22Rv1 (cell line): ENCODE data around the gene EPHB1.

Source experiments
- H3K27ac ChIP-seq: fragments of 450-650 bp; 2 replicates; pipeline ENCODE4 v1.5.1; 2017
- CTCF ChIP-seq: fragments of 450-650 bp; IDR thresholded peaks from 2 replicates; pipeline ENCODE4 v1.5.1; 2017; ENCODE audit warnings: mild to moderate bottlenecking
- ZFX ChIP-seq: fragments of 450-650 bp; IDR thresholded peaks from 2 replicates; pipeline ENCODE4 v1.6.1; 2017; ENCODE audit warnings: antibody characterized with exemption, borderline replicate concordance

Gene EPHB1

GRCh38 chr3:135087782-135088181, 292.7 kb downstream of the EPHB1 start:
- no peak overlapping the region for H3K27ac ChIP-seq
- TF ChIP-seq CTCF (no peak), ZFX (no peak)

- no peak for TF ChIP-seq CTCF
- TF ChIP-seq ZFX: no peak
- H3K27ac ChIP-seq: no peak overlapping the region
These were observed 294.4 kb downstream of the EPHB1 start for GRCh38 chr3:135089451-135089850.

- TF ChIP-seq ZFX (no peak), CTCF (no peak)
- H3K27ac ChIP-seq: no peak overlapping the region
These were observed 295.1 kb downstream of the EPHB1 start for GRCh38 chr3:135090020-135090717.

GRCh38 chr3:135091946-135092345, 296.9 kb downstream of the EPHB1 start:
- no peak for TF ChIP-seq CTCF
- TF ChIP-seq ZFX: no peak

GRCh38 chr3:135093121-135093520, 298.1 kb downstream of the EPHB1 start:
- no peak for TF ChIP-seq ZFX
- H3K27ac ChIP-seq: no peak overlapping the region

More at GRCh38 chr3:135091946-135092345, 296.9 kb downstream of the EPHB1 start:
- no peak overlapping the region for H3K27ac ChIP-seq

- no peak for TF ChIP-seq ZFX
- TF ChIP-seq CTCF: no peak
- H3K27ac ChIP-seq: no peak overlapping the region
These were observed 302.4 kb downstream of the EPHB1 start for GRCh38 chr3:135097276-135097946.

GRCh38 chr3:135099734-135100355, 304.8 kb downstream of the EPHB1 start:
- H3K27ac ChIP-seq: no peak overlapping the region
- TF ChIP-seq CTCF: no peak
